OCI-LY7 (cell line): ENCODE data around the gene ZBTB16.

ENCODE experiments used
- EZH2phosphoT487 ChIP-seq: fragments of 200-600 bp; sonication (generic); IDR thresholded peaks from 2 replicates; pipeline ENCODE4 v1.6.1; 2018; ENCODE audit warnings: low read depth, borderline replicate concordance, mild to moderate bottlenecking, mixed run types, antibody characterized with exemption, low read length, moderate library complexity, mixed read lengths
- TF ChIP-seq, protein P1 (sequence below): fragments of 200-600 bp; sonication (generic); conservative IDR thresholded peaks from 2 replicates; pipeline ENCODE4 v1.5.1; 2014; ENCODE audit warnings: mild to moderate bottlenecking, antibody characterized with exemption, low read length, moderate library complexity, mixed read lengths

DNA sequence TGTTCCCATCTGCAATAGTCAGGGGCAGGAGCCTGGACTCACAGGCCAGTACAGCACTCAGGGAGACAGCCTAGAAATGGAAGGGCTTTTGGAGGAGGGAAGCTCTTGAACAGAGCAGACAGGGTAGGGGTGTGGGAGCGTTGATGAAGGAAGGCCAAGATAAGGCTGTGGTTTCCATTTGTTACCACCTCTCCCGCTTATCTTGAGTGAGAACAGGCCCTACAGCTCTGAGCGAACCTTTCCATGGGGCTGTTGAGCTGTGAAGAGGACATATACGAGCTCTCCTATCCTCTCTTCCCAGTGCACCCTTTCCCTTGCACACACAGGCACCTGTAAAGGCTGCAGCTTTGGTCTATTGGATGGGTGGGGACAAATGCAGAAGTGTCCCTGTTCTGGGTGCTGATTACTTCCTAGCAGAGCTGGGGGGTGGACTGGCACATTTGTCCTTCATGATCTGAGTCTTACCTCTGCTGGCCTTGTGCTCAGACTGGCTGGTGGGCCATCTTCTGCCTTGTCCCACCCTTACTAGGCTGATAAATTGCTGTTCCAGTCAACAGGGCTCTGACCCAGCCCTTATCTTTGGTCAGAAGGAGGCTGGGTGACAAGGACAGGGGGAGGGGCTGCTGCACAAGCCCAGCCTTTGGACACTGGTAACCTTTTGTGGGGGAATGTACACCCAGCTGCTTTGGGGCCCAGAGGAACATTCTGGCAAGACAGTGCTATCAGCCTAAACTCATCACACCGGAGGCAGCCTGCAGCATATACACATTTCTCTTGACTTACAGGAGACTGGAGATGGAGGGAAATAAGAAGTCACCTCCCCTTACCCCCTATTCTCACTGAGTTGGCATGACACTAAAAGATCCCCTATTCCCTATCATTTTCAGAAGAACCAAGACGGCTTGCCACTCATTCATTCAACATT is 156.6 kb downstream of the ZBTB16 start:
- TF ChIP-seq, protein P1, sequence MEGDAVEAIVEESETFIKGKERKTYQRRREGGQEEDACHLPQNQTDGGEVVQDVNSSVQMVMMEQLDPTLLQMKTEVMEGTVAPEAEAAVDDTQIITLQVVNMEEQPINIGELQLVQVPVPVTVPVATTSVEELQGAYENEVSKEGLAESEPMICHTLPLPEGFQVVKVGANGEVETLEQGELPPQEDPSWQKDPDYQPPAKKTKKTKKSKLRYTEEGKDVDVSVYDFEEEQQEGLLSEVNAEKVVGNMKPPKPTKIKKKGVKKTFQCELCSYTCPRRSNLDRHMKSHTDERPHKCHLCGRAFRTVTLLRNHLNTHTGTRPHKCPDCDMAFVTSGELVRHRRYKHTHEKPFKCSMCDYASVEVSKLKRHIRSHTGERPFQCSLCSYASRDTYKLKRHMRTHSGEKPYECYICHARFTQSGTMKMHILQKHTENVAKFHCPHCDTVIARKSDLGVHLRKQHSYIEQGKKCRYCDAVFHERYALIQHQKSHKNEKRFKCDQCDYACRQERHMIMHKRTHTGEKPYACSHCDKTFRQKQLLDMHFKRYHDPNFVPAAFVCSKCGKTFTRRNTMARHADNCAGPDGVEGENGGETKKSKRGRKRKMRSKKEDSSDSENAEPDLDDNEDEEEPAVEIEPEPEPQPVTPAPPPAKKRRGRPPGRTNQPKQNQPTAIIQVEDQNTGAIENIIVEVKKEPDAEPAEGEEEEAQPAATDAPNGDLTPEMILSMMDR, result no peak
- TF ChIP-seq EZH2phosphoT487, result no peak
